Stomach (tissue), 4 donors: ENCODE results near the gene ALG11.

Experiments used
- EP300 ChIP-seq: sonication (generic); formaldehyde crosslinking; IDR thresholded peaks from one replicate; pipeline ENCODE4 v1.6.1; 2017; ENCODE audit warnings: antibody characterized with exemption
- POLR2A ChIP-seq, 4 donors: fragments of 450-650 bp; IDR thresholded peaks; one replicate each; pipeline ENCODE4 v1.6.1; 2016; ENCODE audit warnings: antibody characterized with exemption in 4 of 4, control low read depth in 2 of 4, mild to moderate bottlenecking in 1 of 4, moderate library complexity in 1 of 4
- POLR2AphosphoS5 ChIP-seq, 3 donors: sonication (generic); formaldehyde crosslinking; IDR thresholded peaks; one replicate each; pipeline ENCODE4 v1.6.1; 2016; ENCODE audit warnings: antibody characterized with exemption in 3 of 3
- TF ChIP-seq, protein P1 (sequence below), 7 experiments: fragments of 450-650 bp in 4 of 7; fragments of 200-600 bp in 3 of 7; sonication (generic) in 3 of 7; IDR thresholded peaks; one replicate each; pipeline ENCODE4 v1.5.1; 2016 to 2019; ENCODE audit warnings: antibody characterized with exemption in 7 of 7, control low read depth in 2 of 7, mild to moderate bottlenecking in 1 of 7

- TF ChIP-seq, protein P1, sequence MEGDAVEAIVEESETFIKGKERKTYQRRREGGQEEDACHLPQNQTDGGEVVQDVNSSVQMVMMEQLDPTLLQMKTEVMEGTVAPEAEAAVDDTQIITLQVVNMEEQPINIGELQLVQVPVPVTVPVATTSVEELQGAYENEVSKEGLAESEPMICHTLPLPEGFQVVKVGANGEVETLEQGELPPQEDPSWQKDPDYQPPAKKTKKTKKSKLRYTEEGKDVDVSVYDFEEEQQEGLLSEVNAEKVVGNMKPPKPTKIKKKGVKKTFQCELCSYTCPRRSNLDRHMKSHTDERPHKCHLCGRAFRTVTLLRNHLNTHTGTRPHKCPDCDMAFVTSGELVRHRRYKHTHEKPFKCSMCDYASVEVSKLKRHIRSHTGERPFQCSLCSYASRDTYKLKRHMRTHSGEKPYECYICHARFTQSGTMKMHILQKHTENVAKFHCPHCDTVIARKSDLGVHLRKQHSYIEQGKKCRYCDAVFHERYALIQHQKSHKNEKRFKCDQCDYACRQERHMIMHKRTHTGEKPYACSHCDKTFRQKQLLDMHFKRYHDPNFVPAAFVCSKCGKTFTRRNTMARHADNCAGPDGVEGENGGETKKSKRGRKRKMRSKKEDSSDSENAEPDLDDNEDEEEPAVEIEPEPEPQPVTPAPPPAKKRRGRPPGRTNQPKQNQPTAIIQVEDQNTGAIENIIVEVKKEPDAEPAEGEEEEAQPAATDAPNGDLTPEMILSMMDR (IDR thresholded peaks at IDR 0.05): no peak
- no peak for TF ChIP-seq EP300
- TF ChIP-seq POLR2A (IDR thresholded peaks at IDR 0.05): no peak
- TF ChIP-seq POLR2AphosphoS5 (IDR thresholded peaks at IDR 0.05): no peak
Observed at GRCh38 chr13:52053460-52053859, 41.3 kb downstream of the ALG11 start.
